Activated CD4-positive, alpha-beta T cell treated with anti-CD3 and anti-CD28 coated beads, Interleukin-2, amount 50 U/mL, for 1 hour (primary cell): ENCODE measurements around the gene ZNF621.
"Not testable (repeated sequence)": the region's sequence is repeated elsewhere in the genome, so short reads cannot be mapped to it uniquely, and the experiment has no call there.

Experiments used
- DNase-seq: peaks from one replicate; pipeline ENCODE4 v3.0.0-alpha.2; 2020

The ZNF621 gene

DNA sequence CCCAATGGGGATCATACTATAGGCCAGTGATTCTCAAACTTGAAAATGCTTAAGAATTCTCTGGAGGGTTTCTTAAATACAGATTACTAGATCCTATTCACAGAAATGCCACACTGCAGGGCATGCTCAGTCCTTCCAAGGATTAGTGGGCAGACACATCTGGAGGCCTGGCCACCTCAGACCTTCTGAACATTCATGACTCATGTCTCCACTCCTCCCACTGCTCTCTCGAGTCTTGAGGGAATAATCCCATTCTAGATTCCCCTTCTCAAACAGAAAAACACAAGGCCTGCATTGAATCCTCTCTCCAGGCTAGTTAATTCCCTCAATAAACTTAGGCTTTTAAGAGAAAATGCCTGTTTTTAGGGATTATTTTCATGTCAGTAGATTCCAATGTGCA is 22.1 kb downstream of the ZNF621 start:
- DNase-seq: no peak

DNA sequence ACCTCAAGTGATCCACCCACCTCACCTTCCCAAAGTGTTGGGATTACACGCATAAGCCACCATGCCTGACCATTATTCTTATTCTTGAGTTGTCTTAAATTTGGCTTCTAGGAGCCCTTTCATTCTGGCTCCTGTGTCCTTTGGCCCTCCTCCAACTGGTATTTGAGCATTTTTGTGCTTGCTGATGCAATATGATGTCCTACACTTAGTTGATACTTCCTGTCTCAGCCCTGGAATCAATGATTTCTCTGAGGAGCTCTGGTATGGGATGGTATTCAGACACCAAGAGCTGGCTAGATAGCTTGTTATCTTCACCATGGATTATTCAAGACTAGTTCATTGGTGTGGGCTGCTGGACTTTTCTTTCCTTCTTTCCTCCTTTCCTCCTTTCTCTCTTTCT is 25.4 kb downstream of the ZNF621 start:
- DNase-seq: no peak

DNA sequence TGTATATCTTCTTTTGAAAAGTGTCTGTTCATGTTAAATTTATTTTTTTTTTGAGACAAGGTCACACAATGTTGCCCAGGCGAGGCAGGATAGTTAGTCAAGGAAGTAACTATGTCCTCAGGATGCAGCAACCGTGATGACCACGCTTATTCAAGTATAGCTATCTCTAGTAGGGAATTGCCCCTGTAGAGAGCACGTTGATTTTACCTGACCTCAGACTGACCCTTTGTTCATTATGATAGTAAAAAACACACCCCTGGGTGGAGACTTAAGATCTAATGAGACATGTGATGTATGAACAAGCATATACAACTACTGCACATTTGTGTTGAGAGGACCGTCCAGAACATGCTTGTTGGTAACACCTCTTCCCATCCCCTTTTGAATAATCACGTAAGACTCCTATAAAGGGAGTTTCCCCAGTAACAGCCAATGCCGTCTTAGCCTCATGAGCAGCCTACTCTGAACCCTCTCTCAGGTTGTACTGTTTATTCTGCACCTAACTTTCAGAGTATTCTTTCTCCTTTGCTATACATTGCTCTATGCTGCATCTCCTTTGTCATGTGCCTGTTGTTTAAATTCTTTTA is 32.9 kb downstream of the ZNF621 start:
- no peak for DNase-seq

DNA sequence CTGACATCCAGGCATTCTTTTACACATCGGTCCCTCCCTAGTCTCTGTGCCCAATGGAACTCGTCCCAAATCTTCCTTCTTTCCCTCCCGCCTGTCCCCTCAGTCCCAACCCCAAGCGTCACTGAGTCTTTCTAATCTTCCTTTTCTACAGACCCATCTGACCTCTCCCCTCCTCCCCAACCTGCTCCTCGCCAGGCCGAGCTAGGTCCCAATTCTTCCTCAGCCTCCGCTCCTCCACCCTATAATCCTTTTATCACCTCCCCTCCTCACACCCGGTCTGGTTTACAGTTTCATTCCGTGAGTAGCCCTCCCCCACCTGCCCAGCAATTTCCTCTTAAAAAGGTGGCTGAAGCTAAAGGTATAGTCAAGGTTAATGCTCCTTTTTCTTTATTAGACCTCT is 37.7 kb downstream of the ZNF621 start:
- DNase-seq: not testable (repeated sequence)

DNA sequence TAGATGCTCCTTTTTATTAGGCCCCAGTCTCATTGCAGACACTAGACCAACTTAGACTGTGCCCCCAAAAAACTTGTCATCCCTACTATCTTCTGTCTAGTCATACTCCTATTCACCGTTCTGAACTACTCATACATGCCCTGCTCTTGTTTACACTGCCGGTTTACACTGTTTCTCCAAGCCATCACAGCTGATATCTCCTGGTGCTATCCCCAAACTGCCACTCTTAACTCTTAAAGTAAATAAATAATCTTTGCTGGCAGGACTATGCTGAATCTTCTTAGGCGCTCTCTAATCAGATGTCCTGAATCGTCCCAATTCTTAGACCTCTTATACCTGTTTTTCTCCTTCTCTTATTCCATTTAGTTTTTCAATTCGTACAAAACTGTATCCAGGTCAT is 40.9 kb downstream of the ZNF621 start:
- not testable (repeated sequence) for DNase-seq

DNA sequence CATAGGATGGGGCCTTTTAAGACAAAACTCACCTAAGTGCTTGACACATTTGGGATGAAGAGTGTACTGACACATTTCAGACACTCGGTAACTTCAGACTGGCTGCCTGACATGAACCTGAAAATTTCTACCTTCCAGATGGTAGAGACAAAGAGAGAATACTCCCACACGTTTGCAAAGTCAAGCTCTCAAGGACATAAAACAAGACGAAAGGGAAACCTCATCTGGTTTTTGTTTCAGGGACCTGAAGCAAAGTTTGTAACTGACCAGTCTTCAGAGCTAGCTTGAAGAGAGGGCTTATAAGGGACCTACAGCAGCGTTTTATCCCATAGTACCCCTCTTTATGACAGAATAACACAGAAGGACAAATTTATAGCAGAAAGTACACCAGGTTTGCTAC is 41.9 kb downstream of the ZNF621 start:
- no peak for DNase-seq

DNA sequence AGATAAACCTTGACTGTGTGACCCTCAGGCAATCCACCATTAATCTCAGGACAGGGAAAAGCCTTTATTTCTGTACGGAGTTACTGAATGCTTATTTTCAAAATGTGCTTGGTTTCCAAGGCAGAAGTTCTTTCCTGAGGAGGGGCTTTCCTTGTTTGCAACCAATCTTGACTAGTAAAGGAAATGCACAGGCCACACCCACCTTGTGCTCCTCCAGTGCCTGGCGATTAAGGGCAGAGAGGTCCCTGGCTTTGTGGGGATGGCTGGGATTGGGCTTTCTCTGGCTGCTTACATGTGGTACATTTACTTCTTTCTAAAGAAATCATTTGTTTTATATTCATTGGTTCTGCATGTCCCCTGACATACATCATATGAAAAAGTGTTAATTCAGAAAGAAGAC is 47.8 kb downstream of the ZNF621 start:
- DNase-seq: no peak

DNA sequence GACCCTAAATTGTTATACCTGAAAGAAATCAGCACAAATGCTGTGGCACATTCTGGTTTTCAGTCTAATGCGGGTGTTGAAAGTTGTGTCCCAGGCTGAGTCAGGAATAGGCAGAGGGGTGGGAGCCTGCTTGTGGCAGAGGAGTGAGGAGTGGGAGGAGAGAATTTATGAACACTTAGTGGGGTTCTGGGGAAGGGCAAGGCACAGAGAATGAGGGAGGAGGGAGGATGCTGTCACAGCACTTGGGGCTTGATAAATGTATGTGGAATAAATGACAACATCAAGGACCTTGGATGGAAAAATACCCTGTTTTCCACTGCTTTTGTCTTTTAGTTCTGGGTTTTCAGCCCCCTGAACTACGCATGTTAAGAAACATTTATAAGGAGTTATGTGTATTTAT is 49.3 kb downstream of the ZNF621 start:
- DNase-seq: no peak

DNA sequence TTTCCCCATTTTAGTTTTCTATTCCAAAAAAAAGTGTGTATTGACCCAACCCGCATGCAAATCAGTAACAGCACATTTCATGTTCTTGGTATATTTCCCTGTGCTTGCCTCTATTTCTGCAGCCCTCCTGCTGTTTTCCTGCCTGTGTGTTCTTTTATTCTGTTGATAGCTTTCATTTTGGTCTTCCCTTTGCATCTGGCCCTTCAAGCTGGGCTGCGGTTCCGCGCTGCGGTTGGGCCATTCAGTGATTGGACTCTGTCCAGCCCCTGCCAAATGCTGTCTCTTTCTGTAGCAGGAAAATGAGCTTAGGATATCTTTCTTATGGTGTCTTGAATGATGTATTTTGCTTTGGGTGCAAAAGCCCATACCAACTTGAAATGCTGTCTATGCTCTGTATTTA is 49.9 kb downstream of the ZNF621 start:
- no peak for DNase-seq

DNA sequence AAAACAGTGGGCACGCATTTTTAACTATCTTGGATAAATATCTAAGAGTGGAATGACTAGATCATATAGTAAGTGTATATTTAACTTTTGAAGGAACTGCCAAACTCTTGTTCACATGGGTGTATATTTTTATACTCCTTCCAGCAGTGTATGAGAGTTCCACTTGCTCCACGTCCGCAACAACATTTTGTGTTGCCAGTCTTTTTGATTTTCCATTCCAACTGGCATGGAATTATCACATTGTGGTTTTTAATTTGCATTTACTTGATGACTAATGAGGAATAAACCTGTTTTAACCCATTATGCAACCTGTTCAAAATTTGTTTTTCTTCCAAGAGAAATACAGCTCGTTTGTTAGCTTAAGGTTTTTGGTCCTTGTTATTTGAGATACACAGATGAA is 51.6 kb downstream of the ZNF621 start:
- DNase-seq: no peak

DNA sequence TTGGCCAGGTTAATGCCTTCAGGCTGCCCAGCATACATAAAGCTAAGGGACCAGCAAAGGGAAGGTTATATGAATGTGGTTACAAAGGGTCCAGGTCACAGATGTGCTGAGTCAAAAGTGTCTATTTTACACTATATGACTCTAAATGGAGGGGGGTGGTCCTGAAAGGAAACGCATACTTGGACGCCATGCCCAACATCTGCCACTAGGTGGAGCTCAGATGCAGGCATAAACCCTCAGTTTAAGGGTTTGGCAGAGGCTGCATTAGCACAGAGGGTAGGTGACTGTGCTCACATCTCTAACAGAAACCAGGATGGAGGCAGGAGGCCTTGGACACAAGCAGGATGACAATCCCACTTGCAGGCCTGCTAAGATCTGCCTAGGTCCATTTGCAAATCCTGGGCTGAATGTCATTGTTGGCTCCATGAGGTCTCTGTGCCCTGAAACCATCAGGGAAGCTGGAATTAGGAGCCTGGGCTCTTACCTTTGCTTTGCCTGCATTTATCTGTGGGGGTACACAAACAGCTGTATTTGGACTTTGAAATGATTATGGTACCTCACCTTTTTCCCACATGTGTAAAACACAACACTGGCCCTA is 55.8 kb downstream of the ZNF621 start:
- DNase-seq: peak; percentile 59

DNA sequence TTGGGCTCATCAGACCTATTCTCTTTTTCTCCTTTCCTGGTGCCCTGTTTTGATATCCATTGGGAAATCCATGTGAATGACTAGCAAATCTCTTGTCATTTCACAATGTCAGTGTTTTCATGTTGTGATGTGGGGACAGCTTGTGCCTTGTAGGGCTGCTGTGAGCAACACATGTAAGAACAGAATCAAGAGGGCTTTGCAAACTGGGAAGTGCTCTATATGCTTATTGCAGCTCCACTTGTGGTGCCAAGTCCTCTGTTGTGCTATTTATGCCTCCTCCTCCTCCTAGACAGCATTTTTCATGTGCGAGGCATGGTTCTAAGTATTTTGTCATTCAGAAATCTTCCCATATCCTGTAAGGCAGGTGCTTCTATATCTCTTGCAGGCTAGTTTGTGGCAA is 56.4 kb downstream of the ZNF621 start:
- no peak for DNase-seq

DNA sequence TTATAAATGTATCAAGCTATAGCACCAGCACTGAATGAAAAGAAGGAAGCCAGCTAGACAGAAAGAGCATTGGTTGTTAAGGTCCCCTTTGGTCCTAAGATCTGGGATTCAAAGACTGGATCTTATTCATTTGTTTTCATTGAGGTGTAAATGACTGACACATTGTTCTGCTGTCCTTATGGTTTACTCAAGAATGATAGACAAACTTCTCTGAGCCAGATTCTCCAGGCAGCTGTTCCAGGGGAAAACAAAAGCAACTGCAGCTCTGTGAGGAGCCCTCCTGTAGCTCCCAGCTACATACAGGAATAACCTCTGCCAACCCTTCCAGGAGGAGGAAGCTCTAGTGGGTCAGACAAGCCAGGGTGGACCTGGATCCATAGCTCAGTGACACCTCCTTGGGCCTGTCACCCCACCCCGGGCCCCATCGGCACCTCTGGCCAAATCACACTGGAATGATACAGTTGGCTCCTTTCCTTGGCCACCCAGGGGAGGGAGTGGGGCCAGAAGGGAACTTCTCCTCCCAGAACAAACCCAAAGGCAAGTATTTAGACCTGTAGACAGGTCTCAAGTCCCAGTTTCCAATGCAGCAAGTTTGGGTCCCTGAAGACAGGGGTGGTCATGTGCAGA is 57.8 kb downstream of the ZNF621 start:
- DNase-seq: no peak

DNA sequence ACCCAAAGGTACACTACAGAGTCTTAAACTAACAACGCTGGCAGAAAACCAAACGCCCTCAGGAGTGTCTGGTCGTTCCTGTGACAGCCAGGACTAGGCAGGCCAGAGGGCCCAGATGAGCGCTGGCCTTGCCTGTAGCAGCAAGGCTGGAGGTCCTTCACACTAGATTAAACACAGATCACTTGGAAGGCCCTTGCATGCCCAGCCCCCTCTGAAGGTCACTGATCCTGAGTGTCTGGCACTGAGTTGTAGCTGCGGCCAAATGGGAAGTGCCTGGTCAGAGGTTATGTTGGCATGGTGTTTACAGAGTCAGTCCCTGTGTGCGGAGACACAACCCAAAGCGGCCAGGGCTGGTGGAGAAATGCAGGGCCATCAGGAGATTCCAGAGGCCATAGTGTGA is 58.9 kb downstream of the ZNF621 start:
- DNase-seq: no peak

DNA sequence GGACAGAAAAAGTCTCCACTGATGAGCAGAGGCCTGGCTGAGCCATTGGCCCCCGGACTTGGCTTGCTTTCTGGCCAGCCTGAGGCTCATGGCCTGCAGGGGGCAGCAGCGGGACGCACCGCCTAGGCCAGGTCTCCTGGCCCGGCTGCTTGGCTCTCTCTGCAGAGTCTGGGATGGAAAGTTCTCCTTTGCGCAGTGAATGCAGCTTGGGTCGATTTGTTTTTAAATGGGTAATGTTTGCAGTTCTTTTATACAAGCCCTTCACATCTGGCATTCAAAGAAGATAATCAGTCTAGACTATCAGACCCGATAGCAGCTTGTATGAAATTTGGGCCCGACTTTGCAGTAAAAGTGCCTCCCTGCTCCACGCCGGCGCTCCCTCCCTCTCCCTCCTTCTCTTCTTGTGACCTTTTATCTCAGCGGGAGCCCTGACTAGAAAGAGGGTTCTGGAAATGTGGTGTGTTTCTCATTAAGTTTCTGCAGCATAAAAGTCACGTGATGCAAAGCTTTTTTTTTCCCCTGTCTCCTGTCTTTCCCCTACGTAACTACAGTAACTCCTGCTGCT is 59.9 kb downstream of the ZNF621 start:
- peak; percentile 68 for DNase-seq

DNA sequence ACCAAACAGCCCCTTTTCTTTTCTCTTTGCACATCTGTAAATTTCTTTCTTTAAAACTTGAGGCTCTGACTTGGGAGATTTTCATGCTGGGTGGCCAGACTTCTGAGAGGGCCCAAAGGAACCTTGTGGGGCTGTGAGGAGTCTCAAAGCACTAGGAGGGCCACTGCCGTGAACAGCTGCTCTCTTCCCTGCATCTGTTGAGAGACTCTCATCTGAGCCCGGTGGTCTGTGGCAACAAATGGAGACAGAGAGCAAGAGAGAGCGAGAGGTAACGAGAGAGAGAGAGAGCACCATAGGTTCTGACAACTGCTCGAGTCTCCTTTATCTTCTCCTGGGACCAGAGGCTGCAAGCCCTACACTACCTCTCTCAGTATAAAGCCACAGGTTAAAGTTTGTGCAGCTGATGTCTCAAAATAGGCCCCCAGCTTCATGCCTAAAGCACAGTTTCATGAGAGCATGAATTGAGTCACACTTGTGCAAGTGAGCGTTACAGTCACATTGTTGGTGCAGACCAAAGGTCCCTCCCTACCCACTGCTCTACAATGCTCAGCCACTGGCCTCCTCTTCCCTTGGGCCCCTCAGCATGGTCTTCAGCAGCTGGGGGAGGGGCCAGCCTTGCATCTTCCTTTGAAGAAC is 60.7 kb downstream of the ZNF621 start:
- no peak for DNase-seq

DNA sequence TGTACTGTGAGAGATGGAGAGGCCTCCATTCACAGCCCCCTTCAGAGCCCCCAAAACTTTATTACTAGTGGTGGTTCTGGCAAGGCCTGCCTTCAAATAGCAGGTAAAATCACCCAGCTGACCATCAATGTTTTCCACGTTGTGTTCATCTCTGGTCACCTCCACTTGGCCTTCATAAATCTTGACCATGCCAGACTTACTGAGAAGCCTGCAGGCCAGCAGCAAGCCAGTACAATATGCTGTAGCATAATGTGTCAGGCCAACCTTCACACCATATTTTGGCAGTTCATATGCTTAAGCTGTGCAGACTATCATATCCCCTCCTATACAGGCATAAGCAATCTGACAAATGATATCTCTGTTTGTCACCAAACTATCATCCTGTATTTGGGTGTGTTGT is 62.1 kb downstream of the ZNF621 start:
- DNase-seq: no peak

DNA sequence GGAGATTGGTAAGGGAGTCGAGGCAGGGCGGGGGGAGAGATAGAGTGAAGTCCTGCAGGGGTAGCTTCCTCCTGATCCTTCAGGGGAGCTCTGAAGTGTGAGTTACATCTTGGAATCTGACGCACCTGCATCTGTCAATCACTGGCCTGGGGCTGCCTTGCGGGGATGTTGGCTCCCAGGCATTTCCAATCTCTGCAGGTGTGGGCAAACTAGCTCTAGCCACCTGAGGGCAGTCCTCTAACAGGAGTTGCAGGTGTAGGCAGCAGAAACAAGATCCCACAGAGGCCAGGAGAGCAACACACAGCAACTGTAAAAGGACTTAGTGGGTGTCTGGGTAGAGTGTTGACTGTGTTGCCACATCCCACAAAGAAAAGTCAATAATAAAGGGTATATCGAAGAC is 63.6 kb downstream of the ZNF621 start:
- DNase-seq: no peak
